T47D (cell line): ENCODE results near the gene IL21.

Source experiments
- DNase-seq, 2 experiments: peaks; one replicate each; pipeline versions ENCODE4 v3.0.0 to v3.0.0-alpha.2; 2011 to 2012; ENCODE audit warnings: low read depth in 1 of 2, low spot score in 1 of 2
- JUND ChIP-seq: IDR thresholded peaks from 2 replicates; pipeline ENCODE4 v1.6.1; 2012; ENCODE audit warnings: low read depth
- in situ Hi-C: cut with HindIII; loops from 2 replicates; pipeline ENCODE4 v1.10.0; 2016; ENCODE audit warnings: low sequenced_read_pairs, low pct_unique_long_range_greater_than_20kb

Gene IL21

GRCh38 chr4:122622400-122622799 lies 1.5 kb upstream of the IL21 start:
- in situ Hi-C loops: no loop called here

GRCh38 chr4:122619611-122620010 lies 1.3 kb downstream of the IL21 start:
- no peak for TF ChIP-seq JUND
- DNase-seq: no peak
- in situ Hi-C loops: no loop called here

More at GRCh38 chr4:122622400-122622799, 1.5 kb upstream of the IL21 start:
- no peak for TF ChIP-seq JUND
- no peak for DNase-seq

- in situ Hi-C loops: no loop called here
- no peak for DNase-seq
- TF ChIP-seq JUND: no peak
Observed at GRCh38 chr4:122617597-122618593, 3.0 kb downstream of the IL21 start.

- DNase-seq: no peak
- no peak for TF ChIP-seq JUND
- in situ Hi-C loops: no loop called here
Observed at GRCh38 chr4:122616915-122617596, 3.8 kb downstream of the IL21 start.

- no peak for DNase-seq
- in situ Hi-C loops: no loop called here
- no peak for TF ChIP-seq JUND
Observed at GRCh38 chr4:122614621-122615020, 6.2 kb downstream of the IL21 start.

GRCh38 chr4:122612540-122612939 lies 8.3 kb downstream of the IL21 start:
- TF ChIP-seq JUND: no peak
- DNase-seq: no peak
- in situ Hi-C loops: no loop called here

- in situ Hi-C loops: no loop called here
- no peak for DNase-seq
- no peak for TF ChIP-seq JUND
Observed at GRCh38 chr4:122606364-122607043, 14.4 kb downstream of the IL21 start.

GRCh38 chr4:122604146-122604545 lies 16.7 kb downstream of the IL21 start:
- DNase-seq: no peak
- in situ Hi-C loops: no loop called here
- TF ChIP-seq JUND: no peak

- peak in 1 of 2 experiments; percentile 67 for DNase-seq
- in situ Hi-C loops: no loop called here
- no peak for TF ChIP-seq JUND
Observed at GRCh38 chr4:122603156-122603574, 17.7 kb downstream of the IL21 start.

- DNase-seq: peak in 1 of 2 experiments; percentile 71
- TF ChIP-seq JUND: no peak
- in situ Hi-C loops: no loop called here
Observed at GRCh38 chr4:122602277-122603142, 18.4 kb downstream of the IL21 start.

- no peak for TF ChIP-seq JUND
- no peak for DNase-seq
- in situ Hi-C loops: no loop called here
Observed at GRCh38 chr4:122591196-122591595, 29.7 kb downstream of the IL21 start.

GRCh38 chr4:122588453-122589238 lies 32.2 kb downstream of the IL21 start:
- DNase-seq: peak in 1 of 2 experiments; percentile 38
- in situ Hi-C loops: no loop called here
- no peak for TF ChIP-seq JUND
